SK-N-SH (cell line): ENCODE data around the gene CDK9.

Experiments used
- EZH2phosphoT487 ChIP-seq: fragments of 200-600 bp; sonication (generic); IDR thresholded peaks from 2 replicates; pipeline ENCODE4 v1.6.1; 2017; ENCODE audit warnings: low read depth, mixed run types, mild to moderate bottlenecking, antibody characterized with exemption, moderate library complexity, borderline replicate concordance
- NFIC ChIP-seq: IDR thresholded peaks from 2 replicates; pipeline ENCODE4 v1.4.0; 2012; ENCODE audit warnings: borderline replicate concordance
- RCOR1 ChIP-seq: fragments of 150-350 bp; IDR thresholded peaks from 2 replicates; pipeline ENCODE4 v1.6.1; 2017; ENCODE audit warnings: antibody characterized with exemption, low read length
- YY1 ChIP-seq: IDR thresholded peaks from 2 replicates; pipeline ENCODE4 v1.4.0; 2012; ENCODE audit warnings: low read depth, mild to moderate bottlenecking
- TF ChIP-seq, protein P1 (sequence below): fragments of 200-600 bp; sonication (generic); IDR thresholded peaks from 2 replicates; pipeline ENCODE4 v1.6.1; 2017; ENCODE audit warnings: antibody characterized with exemption, mild to moderate bottlenecking, moderate library complexity
- TF ChIP-seq, protein P2 (sequence below): fragments of 150-350 bp; IDR thresholded peaks from 2 replicates; pipeline ENCODE4 v1.6.1; 2016; ENCODE audit warnings: mild to moderate bottlenecking, low read depth, low read length
- TF ChIP-seq, protein P3 (sequence below): IDR thresholded peaks from 2 replicates; pipeline ENCODE4 v1.6.1; 2012; ENCODE audit warnings: mild to moderate bottlenecking, low read depth, low read length, moderate library complexity
- TF ChIP-seq, protein P4 (sequence below): IDR thresholded peaks from 2 replicates; pipeline ENCODE4; 2012

DNA sequence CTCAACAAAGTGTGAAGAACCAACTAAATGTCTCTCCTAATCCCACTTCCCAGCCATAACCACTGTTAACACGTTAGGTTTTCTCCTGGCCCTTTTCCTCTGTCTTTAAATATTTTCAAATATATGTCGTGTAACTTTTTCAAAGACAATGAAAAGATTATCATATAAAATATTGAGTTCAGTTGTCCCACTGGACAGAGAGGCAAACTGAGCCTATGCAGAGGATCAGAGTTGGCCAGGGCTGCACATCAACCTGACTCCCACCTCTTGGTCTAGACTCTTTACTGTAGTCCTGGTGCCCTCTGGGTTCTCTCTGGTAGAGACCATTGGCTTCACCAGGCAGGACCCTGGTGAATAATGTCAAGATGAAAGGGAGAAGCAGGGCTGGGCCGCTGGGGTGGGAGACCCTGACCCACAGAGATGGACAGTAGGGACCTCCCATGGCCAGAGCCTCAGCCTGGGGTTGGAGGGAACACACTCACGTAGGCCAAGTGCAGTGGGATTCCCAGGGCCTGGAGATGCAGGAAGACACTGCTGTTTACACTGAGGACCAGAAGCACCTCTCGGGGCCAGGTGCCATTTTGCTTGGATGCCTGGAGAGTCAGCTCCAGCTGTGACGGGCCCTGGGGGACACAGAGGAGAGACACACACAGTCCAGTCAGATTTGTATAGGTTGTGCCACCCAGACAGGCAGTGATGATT lies 43.5 kb downstream of the CDK9 start:
- TF ChIP-seq, protein P1, sequence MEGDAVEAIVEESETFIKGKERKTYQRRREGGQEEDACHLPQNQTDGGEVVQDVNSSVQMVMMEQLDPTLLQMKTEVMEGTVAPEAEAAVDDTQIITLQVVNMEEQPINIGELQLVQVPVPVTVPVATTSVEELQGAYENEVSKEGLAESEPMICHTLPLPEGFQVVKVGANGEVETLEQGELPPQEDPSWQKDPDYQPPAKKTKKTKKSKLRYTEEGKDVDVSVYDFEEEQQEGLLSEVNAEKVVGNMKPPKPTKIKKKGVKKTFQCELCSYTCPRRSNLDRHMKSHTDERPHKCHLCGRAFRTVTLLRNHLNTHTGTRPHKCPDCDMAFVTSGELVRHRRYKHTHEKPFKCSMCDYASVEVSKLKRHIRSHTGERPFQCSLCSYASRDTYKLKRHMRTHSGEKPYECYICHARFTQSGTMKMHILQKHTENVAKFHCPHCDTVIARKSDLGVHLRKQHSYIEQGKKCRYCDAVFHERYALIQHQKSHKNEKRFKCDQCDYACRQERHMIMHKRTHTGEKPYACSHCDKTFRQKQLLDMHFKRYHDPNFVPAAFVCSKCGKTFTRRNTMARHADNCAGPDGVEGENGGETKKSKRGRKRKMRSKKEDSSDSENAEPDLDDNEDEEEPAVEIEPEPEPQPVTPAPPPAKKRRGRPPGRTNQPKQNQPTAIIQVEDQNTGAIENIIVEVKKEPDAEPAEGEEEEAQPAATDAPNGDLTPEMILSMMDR: no peak
- TF ChIP-seq NFIC: no peak
- TF ChIP-seq, protein P2, sequence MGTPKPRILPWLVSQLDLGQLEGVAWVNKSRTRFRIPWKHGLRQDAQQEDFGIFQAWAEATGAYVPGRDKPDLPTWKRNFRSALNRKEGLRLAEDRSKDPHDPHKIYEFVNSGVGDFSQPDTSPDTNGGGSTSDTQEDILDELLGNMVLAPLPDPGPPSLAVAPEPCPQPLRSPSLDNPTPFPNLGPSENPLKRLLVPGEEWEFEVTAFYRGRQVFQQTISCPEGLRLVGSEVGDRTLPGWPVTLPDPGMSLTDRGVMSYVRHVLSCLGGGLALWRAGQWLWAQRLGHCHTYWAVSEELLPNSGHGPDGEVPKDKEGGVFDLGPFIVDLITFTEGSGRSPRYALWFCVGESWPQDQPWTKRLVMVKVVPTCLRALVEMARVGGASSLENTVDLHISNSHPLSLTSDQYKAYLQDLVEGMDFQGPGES: no peak
- TF ChIP-seq, protein P3, sequence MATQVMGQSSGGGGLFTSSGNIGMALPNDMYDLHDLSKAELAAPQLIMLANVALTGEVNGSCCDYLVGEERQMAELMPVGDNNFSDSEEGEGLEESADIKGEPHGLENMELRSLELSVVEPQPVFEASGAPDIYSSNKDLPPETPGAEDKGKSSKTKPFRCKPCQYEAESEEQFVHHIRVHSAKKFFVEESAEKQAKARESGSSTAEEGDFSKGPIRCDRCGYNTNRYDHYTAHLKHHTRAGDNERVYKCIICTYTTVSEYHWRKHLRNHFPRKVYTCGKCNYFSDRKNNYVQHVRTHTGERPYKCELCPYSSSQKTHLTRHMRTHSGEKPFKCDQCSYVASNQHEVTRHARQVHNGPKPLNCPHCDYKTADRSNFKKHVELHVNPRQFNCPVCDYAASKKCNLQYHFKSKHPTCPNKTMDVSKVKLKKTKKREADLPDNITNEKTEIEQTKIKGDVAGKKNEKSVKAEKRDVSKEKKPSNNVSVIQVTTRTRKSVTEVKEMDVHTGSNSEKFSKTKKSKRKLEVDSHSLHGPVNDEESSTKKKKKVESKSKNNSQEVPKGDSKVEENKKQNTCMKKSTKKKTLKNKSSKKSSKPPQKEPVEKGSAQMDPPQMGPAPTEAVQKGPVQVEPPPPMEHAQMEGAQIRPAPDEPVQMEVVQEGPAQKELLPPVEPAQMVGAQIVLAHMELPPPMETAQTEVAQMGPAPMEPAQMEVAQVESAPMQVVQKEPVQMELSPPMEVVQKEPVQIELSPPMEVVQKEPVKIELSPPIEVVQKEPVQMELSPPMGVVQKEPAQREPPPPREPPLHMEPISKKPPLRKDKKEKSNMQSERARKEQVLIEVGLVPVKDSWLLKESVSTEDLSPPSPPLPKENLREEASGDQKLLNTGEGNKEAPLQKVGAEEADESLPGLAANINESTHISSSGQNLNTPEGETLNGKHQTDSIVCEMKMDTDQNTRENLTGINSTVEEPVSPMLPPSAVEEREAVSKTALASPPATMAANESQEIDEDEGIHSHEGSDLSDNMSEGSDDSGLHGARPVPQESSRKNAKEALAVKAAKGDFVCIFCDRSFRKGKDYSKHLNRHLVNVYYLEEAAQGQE: no peak
- TF ChIP-seq, protein P4, sequence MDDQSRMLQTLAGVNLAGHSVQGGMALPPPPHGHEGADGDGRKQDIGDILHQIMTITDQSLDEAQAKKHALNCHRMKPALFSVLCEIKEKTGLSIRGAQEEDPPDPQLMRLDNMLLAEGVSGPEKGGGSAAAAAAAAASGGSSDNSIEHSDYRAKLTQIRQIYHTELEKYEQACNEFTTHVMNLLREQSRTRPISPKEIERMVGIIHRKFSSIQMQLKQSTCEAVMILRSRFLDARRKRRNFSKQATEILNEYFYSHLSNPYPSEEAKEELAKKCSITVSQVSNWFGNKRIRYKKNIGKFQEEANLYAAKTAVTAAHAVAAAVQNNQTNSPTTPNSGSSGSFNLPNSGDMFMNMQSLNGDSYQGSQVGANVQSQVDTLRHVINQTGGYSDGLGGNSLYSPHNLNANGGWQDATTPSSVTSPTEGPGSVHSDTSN: no peak
- TF ChIP-seq EZH2phosphoT487: no peak
- TF ChIP-seq YY1: no peak
- TF ChIP-seq RCOR1: no peak
